ENCODE data around the gene PHKG1. TPM values are rescaled to one million over a fixed set of nuclear protein-coding genes. Genes with fewer than 3 reads are reported as not detected.
"Not testable (repeated sequence)": the region's sequence is repeated elsewhere in the genome, so short reads cannot be mapped to it uniquely, and the experiment has no call there.

PHKG1 gene
- total and polyA plus RNA-seq, 2 donors (not counting 1 experiment from before 2014, with no cell fraction given) = 0.23 to 1.3 TPM

DNA sequence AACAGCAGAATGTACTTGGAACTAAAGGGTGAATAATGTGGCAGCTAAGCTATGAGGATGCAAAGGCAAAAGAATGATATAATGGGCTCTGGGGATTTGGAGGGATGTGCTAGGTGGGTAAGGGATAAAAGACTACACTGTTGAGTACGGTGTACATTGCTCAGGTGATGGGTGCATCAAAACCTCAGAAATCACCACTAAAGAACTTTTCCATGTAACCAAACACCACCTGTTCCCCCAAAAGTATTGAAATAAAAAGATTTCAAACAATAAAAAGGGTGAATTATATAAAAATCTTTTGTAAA is 15.2 kb upstream of the PHKG1 start:
- no peaks in the 10 kb centered on the region for H4K20me1 ChIP-seq (ENCODE audit: control insufficient read depth, extremely low read depth, insufficient read depth, low read length)
- DNase-seq (ENCODE audit: low read depth in 2 of 2) = no peak
- no peaks in the 10 kb centered on the region for H3K4me1 ChIP-seq (ENCODE audit: control insufficient read depth, extremely low read depth, insufficient read depth, low read length)
- no peak overlapping the region for H3K9ac ChIP-seq (ENCODE audit: insufficient read depth, low read length)
- no peak overlapping the region for H3K27ac ChIP-seq (ENCODE audit: insufficient read depth, low read length)
- H3K79me2 ChIP-seq (ENCODE audit: control insufficient read depth, insufficient read depth, low read length) = peaks cover 27% of the 10 kb centered on the region
- H3K4me2 ChIP-seq (ENCODE audit: extremely low read depth, insufficient read depth, low read length) = no peak overlapping the region
- H3K36me3 ChIP-seq (ENCODE audit: control insufficient read depth, insufficient read depth, low read length) = peaks cover 5% of the 10 kb centered on the region
- peak overlapping the region; percentile 18 for H2AFZ ChIP-seq (ENCODE audit: low read length)
- H3K27me3 ChIP-seq (ENCODE audit: control insufficient read depth, insufficient read depth, low read length) = no peaks in the 10 kb centered on the region
- no peak overlapping the region for H3K4me3 ChIP-seq (replicated peaks in 1 of 4; ENCODE audit: control extremely low read depth in 1 of 4, insufficient read depth in 1 of 4, low read depth in 3 of 4, low read length in 4 of 4)
- no peaks in the 10 kb centered on the region for H3K9me3 ChIP-seq (ENCODE audit: control insufficient read depth, insufficient read depth, low read depth, low read length)
- TF ChIP-seq, protein P1, sequence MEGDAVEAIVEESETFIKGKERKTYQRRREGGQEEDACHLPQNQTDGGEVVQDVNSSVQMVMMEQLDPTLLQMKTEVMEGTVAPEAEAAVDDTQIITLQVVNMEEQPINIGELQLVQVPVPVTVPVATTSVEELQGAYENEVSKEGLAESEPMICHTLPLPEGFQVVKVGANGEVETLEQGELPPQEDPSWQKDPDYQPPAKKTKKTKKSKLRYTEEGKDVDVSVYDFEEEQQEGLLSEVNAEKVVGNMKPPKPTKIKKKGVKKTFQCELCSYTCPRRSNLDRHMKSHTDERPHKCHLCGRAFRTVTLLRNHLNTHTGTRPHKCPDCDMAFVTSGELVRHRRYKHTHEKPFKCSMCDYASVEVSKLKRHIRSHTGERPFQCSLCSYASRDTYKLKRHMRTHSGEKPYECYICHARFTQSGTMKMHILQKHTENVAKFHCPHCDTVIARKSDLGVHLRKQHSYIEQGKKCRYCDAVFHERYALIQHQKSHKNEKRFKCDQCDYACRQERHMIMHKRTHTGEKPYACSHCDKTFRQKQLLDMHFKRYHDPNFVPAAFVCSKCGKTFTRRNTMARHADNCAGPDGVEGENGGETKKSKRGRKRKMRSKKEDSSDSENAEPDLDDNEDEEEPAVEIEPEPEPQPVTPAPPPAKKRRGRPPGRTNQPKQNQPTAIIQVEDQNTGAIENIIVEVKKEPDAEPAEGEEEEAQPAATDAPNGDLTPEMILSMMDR (conservative IDR thresholded peaks at IDR 0.05 in 1 of 2, IDR thresholded peaks at IDR 0.05 in 1 of 2; ENCODE audit: low read depth in 1 of 2, low read length in 2 of 2) = no peak

DNA sequence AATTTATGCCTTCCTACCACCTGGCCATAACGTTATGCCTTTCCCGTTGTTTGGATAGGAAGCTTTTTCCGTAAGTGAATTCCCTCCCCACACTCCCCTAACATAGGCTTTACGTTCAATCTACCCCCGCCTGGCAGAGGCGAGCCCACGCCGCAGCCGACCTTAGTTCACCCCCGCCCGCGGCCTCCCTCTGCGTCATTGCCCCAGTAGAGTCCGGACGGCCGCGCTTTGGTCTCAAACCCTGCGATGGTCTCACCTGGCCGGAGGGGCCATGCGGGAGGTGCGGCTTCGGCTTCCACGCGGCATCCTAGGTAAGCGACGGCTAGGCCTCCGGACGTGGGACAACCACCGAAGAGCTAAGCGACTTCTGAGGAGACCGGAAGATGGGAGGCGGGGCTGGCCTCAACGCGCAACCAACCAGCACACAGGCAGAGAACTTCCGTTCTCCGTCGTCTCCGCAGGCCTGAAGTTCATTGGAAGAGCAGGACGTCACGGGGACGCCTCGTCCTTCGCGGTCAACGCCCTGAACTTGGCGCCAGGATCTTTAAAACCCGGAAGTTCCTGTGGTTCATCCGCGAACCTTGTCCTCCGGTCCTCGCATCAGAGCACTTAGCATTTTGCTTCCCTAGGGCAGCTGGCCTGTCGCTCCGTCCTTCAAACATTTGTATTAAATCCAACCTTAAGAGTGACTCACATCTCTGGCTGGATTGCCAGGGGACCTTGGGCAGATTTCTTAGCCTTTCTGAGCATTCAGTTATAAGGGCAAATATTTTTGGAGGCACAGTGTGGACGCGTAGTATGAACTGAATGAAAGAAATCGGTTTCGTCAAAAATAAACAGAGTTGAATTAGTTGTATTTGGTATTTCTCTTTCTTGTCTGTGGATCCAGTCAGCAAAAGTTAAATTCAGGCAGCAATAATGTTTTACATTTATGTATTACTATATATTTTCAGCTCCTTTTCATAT is 13.6 kb upstream of the PHKG1 start, which contains the start of gene CHCHD2:
CHCHD2 (minus strand) TSS at position 369 of the 966 bp plus-strand sequence; CDS start at position 306, 63 bp downstream.
- Histone ChIP-seq H3K9me3 (ENCODE audit: control insufficient read depth, insufficient read depth, low read depth, low read length) (no peaks in the 10 kb centered on the region), H4K20me1 (ENCODE audit: control insufficient read depth, extremely low read depth, insufficient read depth, low read length) (no peaks in the 10 kb centered on the region), H3K36me3 (ENCODE audit: control insufficient read depth, insufficient read depth, low read length) (peaks cover 5% of the 10 kb centered on the region), H2AFZ (ENCODE audit: low read length) (peak within 1 kb of the TSS; percentile 76), H3K79me2 (ENCODE audit: control insufficient read depth, insufficient read depth, low read length) (peaks cover 27% of the 10 kb centered on the region), H3K4me3 (replicated peaks in 1 of 4; ENCODE audit: control extremely low read depth in 1 of 4, insufficient read depth in 1 of 4, low read depth in 3 of 4, low read length in 4 of 4) (peak within 1 kb of the TSS; percentile 78 to 100 (median 87)), H3K4me2 (ENCODE audit: extremely low read depth, insufficient read depth, low read length) (peak within 1 kb of the TSS; percentile 92), H3K9ac (ENCODE audit: insufficient read depth, low read length) (peak within 1 kb of the TSS; percentile 94), H3K27me3 (ENCODE audit: control insufficient read depth, insufficient read depth, low read length) (no peaks in the 10 kb centered on the region), H3K27ac (ENCODE audit: insufficient read depth, low read length) (peak within 1 kb of the TSS; percentile 98), H3K4me1 (ENCODE audit: control insufficient read depth, extremely low read depth, insufficient read depth, low read length) (no peaks in the 10 kb centered on the region)
- TF ChIP-seq, protein P1 (conservative IDR thresholded peaks at IDR 0.05 in 1 of 2, IDR thresholded peaks at IDR 0.05 in 1 of 2; ENCODE audit: low read depth in 1 of 2, low read length in 2 of 2) = no peak
- TF ChIP-seq EZH2 (IDR thresholded peaks at IDR 0.05; ENCODE audit: low read length, missing control alignments) = no peak
- DNase-seq (ENCODE audit: low read depth in 2 of 2) = peak; percentile 99

DNA sequence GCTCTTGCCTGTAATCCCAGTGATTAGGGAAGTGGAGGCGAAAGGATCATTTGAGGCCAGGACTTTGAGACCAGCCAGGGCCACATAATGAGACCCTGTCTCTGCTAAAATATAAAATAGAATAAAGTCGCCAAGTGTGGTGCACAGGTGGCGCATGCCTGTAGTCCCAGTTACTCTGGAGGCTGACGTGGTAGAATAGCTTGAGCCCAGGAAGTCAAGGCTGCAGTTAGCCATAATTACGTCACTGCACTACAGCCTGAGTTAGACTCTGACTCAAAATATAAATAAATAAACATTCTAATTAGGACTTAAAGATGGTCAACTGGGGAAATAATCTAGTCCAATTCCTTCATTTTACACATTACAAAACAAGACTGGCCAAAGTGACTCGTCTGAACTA is 12.8 kb upstream of the PHKG1 start:
- peak; percentile 84 to 89 for DNase-seq (ENCODE audit: low read depth in 2 of 2)
- no peaks in the 10 kb centered on the region for H3K9me3 ChIP-seq (ENCODE audit: control insufficient read depth, insufficient read depth, low read depth, low read length)
- no peak overlapping the region for H2AFZ ChIP-seq (ENCODE audit: low read length)
- TF ChIP-seq, protein P1 (conservative IDR thresholded peaks at IDR 0.05 in 1 of 2, IDR thresholded peaks at IDR 0.05 in 1 of 2; ENCODE audit: low read depth in 1 of 2, low read length in 2 of 2) = no peak
- no peak for TF ChIP-seq EZH2 (IDR thresholded peaks at IDR 0.05; ENCODE audit: low read length, missing control alignments)
- peak overlapping the region; percentile 92 for H3K4me2 ChIP-seq (ENCODE audit: extremely low read depth, insufficient read depth, low read length)
- H3K36me3 ChIP-seq (ENCODE audit: control insufficient read depth, insufficient read depth, low read length) = peaks cover 5% of the 10 kb centered on the region
- no peaks in the 10 kb centered on the region for H3K27me3 ChIP-seq (ENCODE audit: control insufficient read depth, insufficient read depth, low read length)
- H3K4me1 ChIP-seq (ENCODE audit: control insufficient read depth, extremely low read depth, insufficient read depth, low read length) = no peaks in the 10 kb centered on the region
- peak overlapping the region; percentile 78 to 100 (median 87) for H3K4me3 ChIP-seq (replicated peaks in 1 of 4; ENCODE audit: control extremely low read depth in 1 of 4, insufficient read depth in 1 of 4, low read depth in 3 of 4, low read length in 4 of 4)
- H4K20me1 ChIP-seq (ENCODE audit: control insufficient read depth, extremely low read depth, insufficient read depth, low read length) = no peaks in the 10 kb centered on the region
- H3K79me2 ChIP-seq (ENCODE audit: control insufficient read depth, insufficient read depth, low read length) = peaks cover 27% of the 10 kb centered on the region
- peak overlapping the region; percentile 98 for H3K27ac ChIP-seq (ENCODE audit: insufficient read depth, low read length)
- H3K9ac ChIP-seq (ENCODE audit: insufficient read depth, low read length) = peak overlapping the region; percentile 94

DNA sequence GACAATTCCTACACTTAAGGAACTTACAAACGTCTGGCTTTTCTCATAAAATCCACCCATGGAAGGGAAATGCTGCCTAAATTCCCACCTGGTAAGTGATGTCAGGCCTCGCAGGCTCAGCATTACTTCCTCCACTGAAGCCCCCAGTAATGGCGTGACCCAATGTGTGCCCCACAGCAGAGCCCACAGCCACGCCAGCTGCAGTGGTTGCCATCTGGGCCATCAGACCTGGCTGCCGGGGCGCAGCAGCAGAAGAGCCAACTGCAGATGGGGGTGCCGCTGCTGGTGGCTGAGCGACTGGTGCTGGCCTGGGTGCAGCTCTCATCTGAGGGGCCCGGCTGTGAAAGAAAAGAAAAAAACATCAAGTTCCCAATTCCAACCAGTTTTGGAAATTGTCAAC is 11.4 kb upstream of the PHKG1 start:
- not testable (repeated sequence) for H3K9me3 ChIP-seq (ENCODE audit: control insufficient read depth, insufficient read depth, low read depth, low read length); H3K9ac ChIP-seq (ENCODE audit: insufficient read depth, low read length); H3K36me3 ChIP-seq (ENCODE audit: control insufficient read depth, insufficient read depth, low read length); H4K20me1 ChIP-seq (ENCODE audit: control insufficient read depth, extremely low read depth, insufficient read depth, low read length); H2AFZ ChIP-seq (ENCODE audit: low read length); H3K27ac ChIP-seq (ENCODE audit: insufficient read depth, low read length); H3K4me2 ChIP-seq (ENCODE audit: extremely low read depth, insufficient read depth, low read length); DNase-seq (ENCODE audit: low read depth in 2 of 2); H3K27me3 ChIP-seq (ENCODE audit: control insufficient read depth, insufficient read depth, low read length); H3K4me1 ChIP-seq (ENCODE audit: control insufficient read depth, extremely low read depth, insufficient read depth, low read length); H3K4me3 ChIP-seq (replicated peaks in 1 of 4; ENCODE audit: control extremely low read depth in 1 of 4, insufficient read depth in 1 of 4, low read depth in 3 of 4, low read length in 4 of 4)
- H3K79me2 ChIP-seq (ENCODE audit: control insufficient read depth, insufficient read depth, low read length) = peaks cover 27% of the 10 kb centered on the region

Measured in fibroblast of lung (primary cell).